SK-N-SH treated with all-trans-retinoic acid at 6 μM for 48 hours (cell line): ENCODE data around the gene RUFY4.

ENCODE experiments used
- ATAC-seq: fragments of 200-7000 bp; cut with Tn5 transposase; 3 replicates; pipeline ENCODE4 v1.9.1; 2020; ENCODE audit warnings: mild to moderate bottlenecking, moderate library complexity
- ARNTL ChIP-seq: fragments of 450-650 bp; formaldehyde crosslinking; IDR thresholded peaks from 2 replicates; pipeline ENCODE4 v1.5.0; 2020; ENCODE audit warnings: low read depth, mild to moderate bottlenecking, moderate library complexity, borderline replicate concordance
- ESRRG ChIP-seq: fragments of 250-450 bp; sonication (Bioruptor Pico); IDR thresholded peaks from 2 replicates; pipeline ENCODE4 v1.6.1; 2021; ENCODE audit warnings: mild to moderate bottlenecking
- GLIS3 ChIP-seq: fragments of 250-450 bp; sonication (Bioruptor Pico); IDR thresholded peaks from 2 replicates; pipeline ENCODE4 v1.5.0; 2020; ENCODE audit warnings: mild to moderate bottlenecking, moderate library complexity
- ISL1 ChIP-seq: fragments of 250-450 bp; sonication (Bioruptor Pico); IDR thresholded peaks from 2 replicates; pipeline ENCODE4 v2.1.2; 2022; ENCODE audit warnings: mild to moderate bottlenecking, moderate library complexity
- OSR1 ChIP-seq: fragments of 250-450 bp; sonication (Bioruptor Pico); IDR thresholded peaks from 2 replicates; pipeline ENCODE4 v1.8.0; 2022; ENCODE audit warnings: moderate library complexity, mild to moderate bottlenecking, inconsistent platforms
- PPARA ChIP-seq: fragments of 250-450 bp; sonication (Bioruptor Pico); IDR thresholded peaks from 2 replicates; pipeline ENCODE4 v1.5.0; 2020; ENCODE audit warnings: mild to moderate bottlenecking, borderline replicate concordance
- RARB ChIP-seq: fragments of 250-450 bp; sonication (Bioruptor Pico); IDR thresholded peaks from 2 replicates; pipeline ENCODE4 v1.8.0; 2021; ENCODE audit warnings: mild to moderate bottlenecking, moderate library complexity
- TCF4 ChIP-seq: fragments of 250-450 bp; sonication (Bioruptor Pico); IDR thresholded peaks from 2 replicates; pipeline ENCODE4 v1.8.0; 2021; ENCODE audit warnings: mild to moderate bottlenecking, moderate library complexity, borderline replicate concordance
- TOX ChIP-seq: fragments of 250-450 bp; sonication (Bioruptor Pico); IDR thresholded peaks from 2 replicates; pipeline ENCODE4 v1.8.0; 2021; ENCODE audit warnings: mild to moderate bottlenecking, moderate library complexity, borderline replicate concordance
- ZC3H10 ChIP-seq: fragments of 250-450 bp; sonication (Bioruptor Pico); IDR thresholded peaks from 2 replicates; pipeline ENCODE4 v1.5.1; 2021; ENCODE audit warnings: mild to moderate bottlenecking, moderate library complexity
- ZFP3 ChIP-seq: fragments of 250-450 bp; sonication (Bioruptor Pico); IDR thresholded peaks from 2 replicates; pipeline ENCODE4 v1.5.0; 2020; ENCODE audit warnings: mild to moderate bottlenecking, moderate library complexity
- ZFP30 ChIP-seq: fragments of 450-650 bp; formaldehyde crosslinking; IDR thresholded peaks from 2 replicates; pipeline ENCODE4 v1.5.0; 2022; ENCODE audit warnings: mild to moderate bottlenecking, moderate library complexity
- ZNF565 ChIP-seq: fragments of 450-650 bp; formaldehyde crosslinking; conservative IDR thresholded peaks from 2 replicates; pipeline ENCODE4 v1.5.0; 2020; ENCODE audit warnings: low read depth, mild to moderate bottlenecking, moderate library complexity
- ZNF70 ChIP-seq: fragments of 450-650 bp; formaldehyde crosslinking; IDR thresholded peaks from 2 replicates; pipeline ENCODE4 v1.5.0; 2020; ENCODE audit warnings: mild to moderate bottlenecking, moderate library complexity
- ZNF8 ChIP-seq: fragments of 450-650 bp; formaldehyde crosslinking; IDR thresholded peaks from 2 replicates; pipeline ENCODE4 v1.5.0; 2020; ENCODE audit warnings: mild to moderate bottlenecking, moderate library complexity
- TF ChIP-seq, protein P1 (sequence below): fragments of 250-450 bp; sonication (Bioruptor Pico); IDR thresholded peaks from 2 replicates; pipeline ENCODE4 v1.5.0; 2020; ENCODE audit warnings: mild to moderate bottlenecking, moderate library complexity
- TF ChIP-seq, protein P2 (sequence below): fragments of 250-450 bp; sonication (Bioruptor Pico); IDR thresholded peaks from 2 replicates; pipeline ENCODE4 v1.8.0; 2021; ENCODE audit warnings: low read depth, mild to moderate bottlenecking, moderate library complexity, borderline replicate concordance
- TF ChIP-seq, protein P3 (sequence below): fragments of 250-450 bp; sonication (Bioruptor Pico); IDR thresholded peaks from 2 replicates; pipeline ENCODE4 v1.8.0; 2020; ENCODE audit warnings: mild to moderate bottlenecking, moderate library complexity, borderline replicate concordance
- TF ChIP-seq, protein P4 (sequence below): fragments of 250-450 bp; sonication (Bioruptor Pico); IDR thresholded peaks from 2 replicates; pipeline ENCODE4 v1.5.1; 2020; ENCODE audit warnings: low read depth, mild to moderate bottlenecking, moderate library complexity
- TF ChIP-seq, protein P5 (sequence below): fragments of 250-450 bp; sonication (Bioruptor Pico); IDR thresholded peaks from 2 replicates; pipeline ENCODE4 v1.5.1; 2021; ENCODE audit warnings: mild to moderate bottlenecking, moderate library complexity

The RUFY4 gene

DNA sequence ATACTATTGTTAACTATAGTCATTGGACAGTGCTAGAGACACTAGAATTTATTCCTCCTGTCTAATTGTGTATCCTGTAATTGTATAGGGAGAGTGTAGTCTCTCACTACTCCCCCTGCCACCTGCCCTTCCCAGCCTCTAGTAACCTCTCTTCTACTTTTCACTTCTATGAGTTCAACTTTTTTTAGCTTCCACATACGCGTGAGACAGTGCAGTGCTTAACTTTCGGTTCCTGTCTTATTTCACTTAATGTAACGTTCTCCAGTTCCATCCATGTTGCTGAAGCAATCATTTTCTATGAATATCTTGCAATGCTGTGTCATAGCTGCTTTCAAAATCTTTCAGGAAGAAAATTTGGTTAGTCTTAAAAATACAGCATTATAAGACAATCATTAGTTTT lies 22.8 kb upstream of the RUFY4 start (continued):
- TF ChIP-seq, protein P1, sequence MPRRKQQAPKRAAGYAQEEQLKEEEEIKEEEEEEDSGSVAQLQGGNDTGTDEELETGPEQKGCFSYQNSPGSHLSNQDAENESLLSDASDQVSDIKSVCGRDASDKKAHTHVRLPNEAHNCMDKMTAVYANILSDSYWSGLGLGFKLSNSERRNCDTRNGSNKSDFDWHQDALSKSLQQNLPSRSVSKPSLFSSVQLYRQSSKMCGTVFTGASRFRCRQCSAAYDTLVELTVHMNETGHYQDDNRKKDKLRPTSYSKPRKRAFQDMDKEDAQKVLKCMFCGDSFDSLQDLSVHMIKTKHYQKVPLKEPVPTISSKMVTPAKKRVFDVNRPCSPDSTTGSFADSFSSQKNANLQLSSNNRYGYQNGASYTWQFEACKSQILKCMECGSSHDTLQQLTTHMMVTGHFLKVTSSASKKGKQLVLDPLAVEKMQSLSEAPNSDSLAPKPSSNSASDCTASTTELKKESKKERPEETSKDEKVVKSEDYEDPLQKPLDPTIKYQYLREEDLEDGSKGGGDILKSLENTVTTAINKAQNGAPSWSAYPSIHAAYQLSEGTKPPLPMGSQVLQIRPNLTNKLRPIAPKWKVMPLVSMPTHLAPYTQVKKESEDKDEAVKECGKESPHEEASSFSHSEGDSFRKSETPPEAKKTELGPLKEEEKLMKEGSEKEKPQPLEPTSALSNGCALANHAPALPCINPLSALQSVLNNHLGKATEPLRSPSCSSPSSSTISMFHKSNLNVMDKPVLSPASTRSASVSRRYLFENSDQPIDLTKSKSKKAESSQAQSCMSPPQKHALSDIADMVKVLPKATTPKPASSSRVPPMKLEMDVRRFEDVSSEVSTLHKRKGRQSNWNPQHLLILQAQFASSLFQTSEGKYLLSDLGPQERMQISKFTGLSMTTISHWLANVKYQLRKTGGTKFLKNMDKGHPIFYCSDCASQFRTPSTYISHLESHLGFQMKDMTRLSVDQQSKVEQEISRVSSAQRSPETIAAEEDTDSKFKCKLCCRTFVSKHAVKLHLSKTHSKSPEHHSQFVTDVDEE = no peak
- TF ChIP-seq ESRRG (CRISPR knock-in tag) (no peak), ZFP30 (CRISPR knock-in tag) (no peak), ISL1 (CRISPR knock-in tag) (no peak), TCF4 (CRISPR knock-in tag) (no peak), RARB (CRISPR knock-in tag) (no peak)
- TF ChIP-seq, all 23 proteins: peak for 0

DNA sequence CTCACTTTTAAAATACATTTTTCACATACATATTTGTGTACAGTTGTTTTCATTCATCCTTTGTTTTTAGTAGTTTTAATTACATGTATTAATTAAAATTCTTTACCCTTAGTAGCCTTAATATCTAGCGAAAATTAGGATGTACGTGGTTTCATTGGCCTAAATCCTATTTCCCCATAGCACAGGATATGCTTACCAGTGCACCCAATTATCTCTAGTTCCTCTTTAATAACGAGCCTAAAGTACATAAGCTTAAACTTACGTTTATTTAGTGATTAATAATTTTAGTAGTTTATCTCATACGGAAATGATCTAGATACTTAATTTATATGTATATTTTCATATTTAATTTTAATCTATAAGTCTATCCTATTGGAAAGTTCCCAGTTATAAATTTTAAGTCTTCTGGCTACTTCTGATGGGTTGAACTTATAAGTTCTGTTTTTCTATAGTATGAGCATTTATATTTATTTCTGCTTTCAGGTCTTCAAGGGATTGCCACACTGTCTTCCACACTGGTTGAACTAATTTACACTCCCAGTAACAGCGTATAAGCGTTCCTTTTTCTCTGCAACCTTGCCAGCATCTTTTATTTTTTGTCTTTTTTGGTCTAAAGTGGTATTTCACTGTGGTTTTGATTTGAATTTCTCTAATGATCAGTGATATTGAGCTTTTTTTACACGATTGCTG lies 21.4 kb upstream of the RUFY4 start:
- TF ChIP-seq, protein P2, sequence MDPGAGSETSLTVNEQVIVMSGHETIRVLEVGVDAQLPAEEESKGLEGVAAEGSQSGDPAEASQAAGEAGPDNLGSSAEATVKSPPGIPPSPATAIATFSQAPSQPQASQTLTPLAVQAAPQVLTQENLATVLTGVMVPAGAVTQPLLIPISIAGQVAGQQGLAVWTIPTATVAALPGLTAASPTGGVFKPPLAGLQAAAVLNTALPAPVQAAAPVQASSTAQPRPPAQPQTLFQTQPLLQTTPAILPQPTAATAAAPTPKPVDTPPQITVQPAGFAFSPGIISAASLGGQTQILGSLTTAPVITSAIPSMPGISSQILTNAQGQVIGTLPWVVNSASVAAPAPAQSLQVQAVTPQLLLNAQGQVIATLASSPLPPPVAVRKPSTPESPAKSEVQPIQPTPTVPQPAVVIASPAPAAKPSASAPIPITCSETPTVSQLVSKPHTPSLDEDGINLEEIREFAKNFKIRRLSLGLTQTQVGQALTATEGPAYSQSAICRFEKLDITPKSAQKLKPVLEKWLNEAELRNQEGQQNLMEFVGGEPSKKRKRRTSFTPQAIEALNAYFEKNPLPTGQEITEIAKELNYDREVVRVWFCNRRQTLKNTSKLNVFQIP = no peak
- TF ChIP-seq GLIS3 (no peak), ZC3H10 (CRISPR knock-in tag) (no peak), ZNF8 (no peak), TOX (CRISPR knock-in tag) (no peak), ESRRG (CRISPR knock-in tag) (no peak), ZFP3 (no peak), PPARA (no peak), ARNTL (no peak), ZNF565 (CRISPR knock-in tag) (no peak), RARB (CRISPR knock-in tag) (no peak), ZNF70 (CRISPR knock-in tag) (no peak), ZFP30 (CRISPR knock-in tag) (no peak), OSR1 (CRISPR knock-in tag) (no peak), ISL1 (CRISPR knock-in tag) (no peak), TCF4 (CRISPR knock-in tag) (no peak)
- TF ChIP-seq, protein P3, sequence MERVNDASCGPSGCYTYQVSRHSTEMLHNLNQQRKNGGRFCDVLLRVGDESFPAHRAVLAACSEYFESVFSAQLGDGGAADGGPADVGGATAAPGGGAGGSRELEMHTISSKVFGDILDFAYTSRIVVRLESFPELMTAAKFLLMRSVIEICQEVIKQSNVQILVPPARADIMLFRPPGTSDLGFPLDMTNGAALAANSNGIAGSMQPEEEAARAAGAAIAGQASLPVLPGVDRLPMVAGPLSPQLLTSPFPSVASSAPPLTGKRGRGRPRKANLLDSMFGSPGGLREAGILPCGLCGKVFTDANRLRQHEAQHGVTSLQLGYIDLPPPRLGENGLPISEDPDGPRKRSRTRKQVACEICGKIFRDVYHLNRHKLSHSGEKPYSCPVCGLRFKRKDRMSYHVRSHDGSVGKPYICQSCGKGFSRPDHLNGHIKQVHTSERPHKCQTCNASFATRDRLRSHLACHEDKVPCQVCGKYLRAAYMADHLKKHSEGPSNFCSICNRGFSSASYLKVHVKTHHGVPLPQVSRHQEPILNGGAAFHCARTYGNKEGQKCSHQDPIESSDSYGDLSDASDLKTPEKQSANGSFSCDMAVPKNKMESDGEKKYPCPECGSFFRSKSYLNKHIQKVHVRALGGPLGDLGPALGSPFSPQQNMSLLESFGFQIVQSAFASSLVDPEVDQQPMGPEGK (CRISPR knock-in tag) = no peak
- TF ChIP-seq, protein P4, sequence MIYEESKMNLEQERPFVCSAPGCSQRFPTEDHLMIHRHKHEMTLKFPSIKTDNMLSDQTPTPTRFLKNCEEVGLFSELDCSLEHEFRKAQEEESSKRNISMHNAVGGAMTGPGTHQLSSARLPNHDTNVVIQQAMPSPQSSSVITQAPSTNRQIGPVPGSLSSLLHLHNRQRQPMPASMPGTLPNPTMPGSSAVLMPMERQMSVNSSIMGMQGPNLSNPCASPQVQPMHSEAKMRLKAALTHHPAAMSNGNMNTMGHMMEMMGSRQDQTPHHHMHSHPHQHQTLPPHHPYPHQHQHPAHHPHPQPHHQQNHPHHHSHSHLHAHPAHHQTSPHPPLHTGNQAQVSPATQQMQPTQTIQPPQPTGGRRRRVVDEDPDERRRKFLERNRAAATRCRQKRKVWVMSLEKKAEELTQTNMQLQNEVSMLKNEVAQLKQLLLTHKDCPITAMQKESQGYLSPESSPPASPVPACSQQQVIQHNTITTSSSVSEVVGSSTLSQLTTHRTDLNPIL (CRISPR knock-in tag) = no peak
- TF ChIP-seq, protein P5, sequence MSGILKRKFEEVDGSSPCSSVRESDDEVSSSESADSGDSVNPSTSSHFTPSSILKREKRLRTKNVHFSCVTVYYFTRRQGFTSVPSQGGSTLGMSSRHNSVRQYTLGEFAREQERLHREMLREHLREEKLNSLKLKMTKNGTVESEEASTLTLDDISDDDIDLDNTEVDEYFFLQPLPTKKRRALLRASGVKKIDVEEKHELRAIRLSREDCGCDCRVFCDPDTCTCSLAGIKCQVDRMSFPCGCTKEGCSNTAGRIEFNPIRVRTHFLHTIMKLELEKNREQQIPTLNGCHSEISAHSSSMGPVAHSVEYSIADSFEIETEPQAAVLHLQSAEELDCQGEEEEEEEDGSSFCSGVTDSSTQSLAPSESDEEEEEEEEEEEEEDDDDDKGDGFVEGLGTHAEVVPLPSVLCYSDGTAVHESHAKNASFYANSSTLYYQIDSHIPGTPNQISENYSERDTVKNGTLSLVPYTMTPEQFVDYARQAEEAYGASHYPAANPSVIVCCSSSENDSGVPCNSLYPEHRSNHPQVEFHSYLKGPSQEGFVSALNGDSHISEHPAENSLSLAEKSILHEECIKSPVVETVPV (CRISPR knock-in tag) = no peak
- TF ChIP-seq, protein P1 = no peak
- no peak for ATAC-seq
